Measurements from ENCODE around the gene SCARF2.
"Not testable (repeated sequence)": the region's sequence is repeated elsewhere in the genome, so short reads cannot be mapped to it uniquely, and the experiment has no call there.

SCARF2 gene

GRCh38 chr22:20429254-20430100, 8.1 kb downstream of the SCARF2 start:
- H3K4me3 ChIP-seq (ENCODE audit: low read depth, low read length) = no peak overlapping the region

GRCh38 chr22:20428496-20429253, 8.9 kb downstream of the SCARF2 start:
- no peak overlapping the region for H3K4me3 ChIP-seq (ENCODE audit: low read depth, low read length)

GRCh38 chr22:20427945-20428417, 9.6 kb downstream of the SCARF2 start:
- no peak overlapping the region for H3K4me3 ChIP-seq (ENCODE audit: low read depth, low read length)

GRCh38 chr22:20427104-20427944, 10.3 kb downstream of the SCARF2 start:
- no peak overlapping the region for H3K4me3 ChIP-seq (ENCODE audit: low read depth, low read length)

GRCh38 chr22:20426259-20426615, 11.4 kb downstream of the SCARF2 start:
- H3K4me3 ChIP-seq (ENCODE audit: low read depth, low read length) = no peak overlapping the region

- H3K4me3 ChIP-seq (ENCODE audit: low read depth, low read length) = no peak overlapping the region
These were observed 11.9 kb downstream of the SCARF2 start for GRCh38 chr22:20425566-20426258.

- no peak overlapping the region for H3K4me3 ChIP-seq (ENCODE audit: low read depth, low read length)
These were observed 12.6 kb downstream of the SCARF2 start for GRCh38 chr22:20424932-20425565.

GRCh38 chr22:20424568-20424931, 13.1 kb downstream of the SCARF2 start:
- no peak overlapping the region for H3K4me3 ChIP-seq (ENCODE audit: low read depth, low read length)

- H3K4me3 ChIP-seq (ENCODE audit: low read depth, low read length) = no peak overlapping the region
These were observed 13.6 kb downstream of the SCARF2 start for GRCh38 chr22:20423906-20424551.

- H3K4me3 ChIP-seq (ENCODE audit: low read depth, low read length) = no peak overlapping the region
These were observed 14.4 kb downstream of the SCARF2 start for GRCh38 chr22:20423008-20423905.

- no peak overlapping the region for H3K4me3 ChIP-seq (ENCODE audit: low read depth, low read length)
These were observed 15.2 kb downstream of the SCARF2 start for GRCh38 chr22:20422271-20423007.

- H3K4me3 ChIP-seq (ENCODE audit: low read depth, low read length) = no peak overlapping the region
These were observed 16.1 kb downstream of the SCARF2 start for GRCh38 chr22:20421507-20421874.

- no peak overlapping the region for H3K4me3 ChIP-seq (ENCODE audit: low read depth, low read length)
These were observed 17.3 kb downstream of the SCARF2 start for GRCh38 chr22:20420157-20420842.

- no peak overlapping the region for H3K4me3 ChIP-seq (ENCODE audit: low read depth, low read length)
These were observed 18.0 kb downstream of the SCARF2 start for GRCh38 chr22:20419664-20419951.

- peak overlapping the region; percentile 14 for H3K4me3 ChIP-seq (ENCODE audit: low read depth, low read length)
These were observed 19.3 kb downstream of the SCARF2 start for GRCh38 chr22:20418211-20418788.

GRCh38 chr22:20415699-20416098, 21.9 kb downstream of the SCARF2 start:
- H3K4me3 ChIP-seq (ENCODE audit: low read depth, low read length) = not testable (repeated sequence)

- not testable (repeated sequence) for H3K4me3 ChIP-seq (ENCODE audit: low read depth, low read length)
These were observed 22.4 kb downstream of the SCARF2 start for GRCh38 chr22:20415241-20415640.

Data from iPS-11a (cell line).